SKM-1 treated with dmso at 0.1 percent for 144 hours (cell line): Measurements from ENCODE around the gene SLC38A3.

Experiments used
- DNase-seq: peaks from one replicate; lab custom pipeline; 2025; ENCODE audit not compliant: unreplicated experiment; lab: John Stamatoyannopoulos, UW

SLC38A3 gene

GRCh38 chr3:50190936-50191660, 14.0 kb upstream of the SLC38A3 start, which contains the start of gene GNAT1:
Gene GNAT1 (plus strand): TSS chr3:50191610. CDS start chr3:50191726, 116 bp downstream.
- peak; percentile 63 for DNase-seq

GRCh38 chr3:50192124-50192523, 12.9 kb upstream of the SLC38A3 start:
- no peak for DNase-seq

GRCh38 chr3:50192689-50193141, 12.4 kb upstream of the SLC38A3 start:
- peak; percentile 47 for DNase-seq

GRCh38 chr3:50193286-50193685, 11.8 kb upstream of the SLC38A3 start:
- no peak for DNase-seq

GRCh38 chr3:50193746-50194127, 11.3 kb upstream of the SLC38A3 start:
- DNase-seq, result no peak

GRCh38 chr3:50194128-50194902, 10.8 kb upstream of the SLC38A3 start:
- peak; percentile 39 for DNase-seq

- no peak for DNase-seq
Measured at GRCh38 chr3:50194903-50195500, 10.1 kb upstream of the SLC38A3 start.

- no peak for DNase-seq
Measured at GRCh38 chr3:50195501-50196252, 9.4 kb upstream of the SLC38A3 start.

- no peak for DNase-seq
Measured at GRCh38 chr3:50196253-50196801, 8.7 kb upstream of the SLC38A3 start.

GRCh38 chr3:50201573-50202315, 3.3 kb upstream of the SLC38A3 start:
- DNase-seq, result no peak

GRCh38 chr3:50202353-50203112, 2.5 kb upstream of the SLC38A3 start:
- DNase-seq, result no peak

- DNase-seq, result no peak
Measured at GRCh38 chr3:50203113-50203808, 1.8 kb upstream of the SLC38A3 start.

GRCh38 chr3:50203809-50204803, 965 bp upstream of the SLC38A3 start:
- DNase-seq, result no peak

- no peak for DNase-seq
Measured at GRCh38 chr3:50205413-50206276, 574 bp downstream of the SLC38A3 start.

GRCh38 chr3:50207359-50208042, 2.4 kb downstream of the SLC38A3 start:
- no peak for DNase-seq
